ENCODE data around the gene PI4KA.

- TF ChIP-seq POLR2A (IDR thresholded peaks at IDR 0.05): no peak
- no peak for TF ChIP-seq CTCF (IDR thresholded peaks at IDR 0.05)
Measured at GRCh38 chr22:20774882-20775281, 83.7 kb downstream of the PI4KA start.

Measured in prostate gland (tissue), 2 donors.